GM21526 (cell line): ENCODE measurements around the gene SELENOM.
"Not testable (repeated sequence)": the region's sequence is repeated elsewhere in the genome, so short reads cannot be mapped to it uniquely, and the experiment has no call there.

Experiments
- ATAC-seq: cut with Tn5 transposase; IDR thresholded peaks from one replicate; pipeline ENCODE4 v1.9.1; 2021; ENCODE audit warnings: moderate library complexity; ENCODE audit not compliant: unreplicated experiment, low FRiP score

The SELENOM gene

DNA sequence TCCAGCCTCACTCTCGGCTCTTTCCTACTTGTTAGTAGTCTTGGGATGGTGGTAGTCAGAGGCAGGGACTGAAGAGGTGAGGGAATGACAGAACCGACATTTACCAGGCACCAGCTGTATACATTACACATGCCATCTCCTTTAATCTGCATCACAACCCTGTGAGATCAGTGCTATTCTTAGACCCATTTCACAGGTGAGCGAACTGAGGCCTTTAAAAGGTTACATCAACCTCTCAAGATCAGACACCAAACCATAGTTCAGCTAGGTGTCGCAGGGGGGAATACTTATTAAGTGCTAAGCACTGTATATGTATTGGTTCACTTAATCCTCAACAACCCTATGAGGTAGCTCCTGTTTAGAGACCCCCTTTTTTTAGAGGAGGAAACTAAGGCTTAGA lies 27.3 kb upstream of the SELENOM start:
- no peak for ATAC-seq

DNA sequence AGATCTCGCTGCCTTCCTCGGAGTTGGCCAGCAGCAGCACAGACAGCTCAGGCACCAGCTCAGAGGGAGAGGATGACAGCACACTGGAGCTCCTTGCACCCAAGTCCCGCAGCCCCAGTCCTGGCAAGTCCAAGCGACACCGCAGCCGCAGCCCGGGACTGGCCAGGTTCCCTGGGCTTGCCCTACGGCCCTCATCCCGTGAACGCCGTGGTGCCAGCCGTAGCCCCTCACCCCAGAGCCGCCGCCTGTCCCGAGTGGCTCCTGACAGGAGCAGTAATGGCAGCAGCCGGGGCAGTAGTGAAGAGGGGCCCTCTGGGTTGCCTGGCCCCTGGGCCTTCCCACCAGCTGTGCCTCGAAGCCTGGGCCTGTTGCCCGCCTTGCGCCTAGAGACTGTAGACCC lies 26.5 kb upstream of the SELENOM start:
- no peak for ATAC-seq

DNA sequence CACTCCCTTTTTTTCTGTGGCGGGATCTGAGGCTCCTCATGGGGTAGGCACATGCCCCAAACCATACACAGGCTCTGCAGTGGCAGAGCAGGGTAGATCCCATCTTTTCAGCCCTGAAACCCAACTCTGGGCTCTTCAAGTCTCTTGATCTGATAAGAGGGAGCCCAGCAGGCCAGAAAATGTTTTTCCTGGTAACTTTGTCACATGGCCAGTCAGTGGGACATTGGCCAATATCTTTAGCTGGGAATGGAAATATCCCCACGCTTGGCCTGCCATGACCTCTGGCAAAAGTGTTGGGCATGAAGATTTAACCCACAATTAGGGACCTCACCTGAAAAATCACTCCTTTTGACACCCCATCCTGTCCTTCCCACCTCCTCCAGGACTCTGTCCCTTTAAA lies 23.5 kb upstream of the SELENOM start:
- no peak for ATAC-seq

- no peak for ATAC-seq
Observed at GRCh38 chr22:31128156-31128555, 20.8 kb upstream of the SELENOM start.

DNA sequence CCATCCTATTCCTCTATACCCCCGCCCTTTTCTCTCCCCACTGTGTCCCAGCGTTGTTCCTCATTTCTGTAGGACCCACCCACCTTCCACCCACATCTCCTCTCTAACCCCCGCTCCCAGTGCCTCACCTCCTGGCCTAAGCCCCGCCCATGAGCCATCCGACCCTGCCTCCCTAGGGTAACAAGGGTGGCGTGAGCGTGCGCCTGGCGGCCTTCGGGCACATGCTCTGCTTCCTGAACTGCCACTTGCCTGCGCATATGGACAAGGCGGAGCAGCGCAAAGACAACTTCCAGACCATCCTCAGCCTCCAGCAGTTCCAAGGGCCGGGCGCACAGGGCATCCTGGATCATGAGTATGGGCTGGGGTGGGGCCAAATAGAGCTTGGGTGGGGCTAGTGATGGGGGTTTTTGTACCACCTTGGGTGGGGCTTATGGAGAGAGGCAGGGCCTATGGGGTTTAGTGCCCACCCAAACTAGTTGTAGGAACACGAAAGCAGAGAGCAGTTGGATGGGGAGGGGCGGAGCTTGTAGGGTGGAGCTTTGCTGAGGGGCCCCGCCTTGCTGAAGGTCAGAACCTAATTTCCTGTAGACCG lies 19.9 kb upstream of the SELENOM start:
- no peak for ATAC-seq

DNA sequence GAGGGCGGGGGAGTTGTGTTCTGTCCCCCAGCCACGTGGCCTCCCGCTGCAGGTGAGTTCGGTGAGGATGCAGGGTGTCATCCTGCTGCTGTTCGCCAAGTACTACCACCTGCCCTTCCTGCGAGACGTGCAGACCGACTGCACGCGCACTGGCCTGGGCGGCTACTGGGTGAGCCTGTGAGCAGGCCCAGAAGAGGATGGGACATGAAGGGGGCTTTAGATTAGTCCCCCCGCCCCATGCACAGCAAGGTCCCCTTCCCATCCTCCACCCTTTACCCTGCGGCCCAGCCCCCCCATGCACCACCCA lies 19.5 kb upstream of the SELENOM start:
- ATAC-seq: no peak

GRCh38 chr22:31126128-31126868 lies 18.9 kb upstream of the SELENOM start:
- no peak for ATAC-seq

DNA sequence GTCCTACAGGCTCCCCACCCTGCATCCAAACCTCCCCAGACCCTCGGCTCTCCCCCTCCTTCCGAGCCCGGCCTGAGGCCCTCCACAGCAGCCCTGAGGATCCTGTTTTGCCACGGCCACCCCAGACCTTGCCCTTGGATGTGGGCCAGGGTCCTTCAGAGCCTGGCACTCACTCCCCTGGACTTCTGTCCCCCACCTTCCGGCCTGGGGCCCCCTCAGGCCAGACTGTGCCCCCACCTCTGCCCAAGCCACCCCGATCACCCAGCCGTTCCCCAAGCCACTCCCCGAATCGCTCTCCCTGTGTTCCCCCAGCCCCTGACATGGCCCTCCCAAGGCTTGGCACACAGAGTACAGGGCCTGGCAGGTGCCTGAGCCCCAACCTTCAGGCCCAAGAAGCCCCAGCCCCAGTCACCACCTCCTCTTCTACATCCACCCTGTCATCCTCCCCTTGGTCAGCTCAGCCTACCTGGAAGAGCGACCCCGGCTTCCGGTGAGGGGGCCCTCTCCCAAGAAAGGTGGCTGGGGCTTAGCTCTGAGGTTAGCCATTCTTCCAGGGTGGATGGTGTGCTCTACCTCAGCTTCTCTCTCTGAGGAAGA lies 18.3 kb upstream of the SELENOM start:
- ATAC-seq: no peak

- ATAC-seq: no peak
Observed at GRCh38 chr22:31124811-31125465, 17.6 kb upstream of the SELENOM start.

DNA sequence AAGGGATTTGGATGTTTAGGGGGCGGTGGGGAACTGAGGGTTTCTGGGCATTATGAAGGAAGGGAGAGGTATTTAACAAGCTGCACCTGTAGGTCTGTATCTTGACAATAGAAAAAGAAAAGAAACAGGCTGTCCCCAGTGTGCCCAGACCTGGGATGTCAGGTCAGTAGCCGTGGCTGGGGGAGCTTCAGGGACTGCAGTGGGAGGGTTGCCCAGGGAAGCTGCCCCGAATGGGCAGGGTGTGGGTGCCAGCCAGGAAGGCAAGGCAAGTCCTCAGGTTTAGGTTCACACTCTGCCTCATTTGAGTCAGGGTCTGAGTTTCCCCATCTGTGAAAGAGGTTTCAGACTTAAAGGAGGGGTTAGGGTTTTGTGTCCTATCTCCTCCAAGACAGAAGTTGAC lies 16.9 kb upstream of the SELENOM start:
- ATAC-seq: no peak

DNA sequence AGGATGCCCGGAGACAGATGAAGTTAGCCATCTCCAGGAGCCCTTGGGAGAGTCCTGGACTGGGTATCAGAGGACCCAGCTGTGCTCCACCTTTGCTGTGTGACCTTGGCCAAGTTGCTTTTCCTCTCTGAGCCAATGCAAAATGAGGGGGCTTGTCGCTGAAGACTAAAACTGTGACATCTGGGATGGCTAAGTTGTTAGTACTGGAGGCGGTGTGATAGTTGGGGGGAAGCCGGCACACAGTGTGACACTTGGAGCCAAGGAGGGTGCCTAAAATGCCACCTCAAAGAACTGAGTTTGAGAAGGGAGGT lies 15.9 kb upstream of the SELENOM start:
- ATAC-seq: no peak

DNA sequence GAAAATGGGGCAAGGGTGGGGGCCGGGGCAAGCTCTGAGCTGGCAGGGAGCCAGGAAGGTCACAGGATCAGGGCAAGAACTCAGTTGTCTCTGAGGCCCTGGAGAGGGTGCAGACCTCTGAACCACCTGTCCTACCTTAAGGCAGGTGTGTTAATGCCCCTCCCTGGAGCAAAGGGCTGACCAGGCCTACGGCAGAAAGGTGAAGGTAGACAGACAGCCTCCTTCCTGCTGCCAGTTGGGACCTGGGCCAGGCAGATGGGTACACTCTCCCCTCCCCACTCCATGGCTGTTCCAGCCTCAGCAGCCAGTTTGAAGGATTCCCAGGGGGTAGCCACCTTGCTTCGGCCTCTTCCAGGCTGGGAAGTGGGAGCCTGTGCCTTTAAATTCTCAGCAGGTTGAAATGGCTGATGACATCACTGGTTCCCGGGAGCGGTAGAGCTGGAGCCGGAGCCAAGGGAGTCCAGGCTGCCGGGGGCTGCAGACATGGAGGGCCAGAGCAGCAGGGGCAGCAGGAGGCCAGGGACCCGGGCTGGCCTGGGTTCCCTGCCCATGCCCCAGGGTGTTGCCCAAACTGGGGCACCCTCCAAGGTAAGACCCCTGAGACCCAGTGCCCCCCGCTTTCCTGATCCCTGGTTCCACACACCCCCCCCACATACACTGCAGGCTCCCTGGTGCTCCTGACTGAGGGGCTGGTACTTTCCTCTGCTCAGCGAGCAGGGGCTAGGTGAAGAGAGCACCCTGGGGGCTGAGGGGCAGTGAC lies 15.3 kb upstream of the SELENOM start, which contains the start of gene INPP5J:
TSS of gene INPP5J (plus strand) at position 435 of the 760 bp plus-strand sequence. CDS start at position 484, 49 bp downstream.
- ATAC-seq: no peak

DNA sequence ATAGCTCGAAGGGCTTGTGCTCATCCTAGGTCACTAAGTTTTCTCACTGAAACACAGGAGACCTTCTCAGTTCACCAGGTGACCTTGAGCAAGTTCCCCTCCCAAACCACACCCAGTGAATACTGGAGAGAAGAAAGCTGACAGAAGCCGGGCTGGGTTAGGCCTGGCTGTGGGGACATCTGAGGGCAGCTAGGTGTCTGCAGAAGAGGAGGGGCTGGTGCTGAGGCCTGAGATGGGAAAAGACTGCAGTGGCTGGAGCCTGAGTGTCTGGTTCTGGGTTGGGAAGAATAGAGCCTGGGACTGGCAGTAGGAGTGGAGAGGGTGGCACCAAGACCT lies 14.8 kb upstream of the SELENOM start:
- no peak for ATAC-seq

- ATAC-seq: no peak
Observed at GRCh38 chr22:31121403-31121802, 14.0 kb upstream of the SELENOM start.

DNA sequence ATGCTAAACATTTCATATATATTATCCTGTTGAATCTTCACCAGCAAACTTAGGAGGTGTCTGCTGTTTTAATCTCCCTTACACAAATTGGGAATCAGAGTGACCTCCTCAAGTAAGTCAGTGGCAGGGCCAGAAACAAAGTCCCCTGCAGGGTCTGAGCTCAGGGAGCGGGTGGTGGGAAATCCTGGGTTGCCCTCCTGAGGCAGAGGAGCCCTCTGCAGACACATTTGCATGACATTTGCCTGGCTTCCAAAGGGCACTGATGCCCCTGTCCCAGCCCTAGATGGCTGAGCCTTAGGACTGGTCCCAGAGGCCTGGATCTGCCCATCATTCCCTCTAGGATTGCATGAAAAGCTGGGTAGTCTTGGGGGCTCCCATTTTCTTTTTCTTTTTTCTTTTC lies 13.3 kb upstream of the SELENOM start:
- no peak for ATAC-seq

GRCh38 chr22:31120230-31120629 lies 12.9 kb upstream of the SELENOM start:
- ATAC-seq: no peak

DNA sequence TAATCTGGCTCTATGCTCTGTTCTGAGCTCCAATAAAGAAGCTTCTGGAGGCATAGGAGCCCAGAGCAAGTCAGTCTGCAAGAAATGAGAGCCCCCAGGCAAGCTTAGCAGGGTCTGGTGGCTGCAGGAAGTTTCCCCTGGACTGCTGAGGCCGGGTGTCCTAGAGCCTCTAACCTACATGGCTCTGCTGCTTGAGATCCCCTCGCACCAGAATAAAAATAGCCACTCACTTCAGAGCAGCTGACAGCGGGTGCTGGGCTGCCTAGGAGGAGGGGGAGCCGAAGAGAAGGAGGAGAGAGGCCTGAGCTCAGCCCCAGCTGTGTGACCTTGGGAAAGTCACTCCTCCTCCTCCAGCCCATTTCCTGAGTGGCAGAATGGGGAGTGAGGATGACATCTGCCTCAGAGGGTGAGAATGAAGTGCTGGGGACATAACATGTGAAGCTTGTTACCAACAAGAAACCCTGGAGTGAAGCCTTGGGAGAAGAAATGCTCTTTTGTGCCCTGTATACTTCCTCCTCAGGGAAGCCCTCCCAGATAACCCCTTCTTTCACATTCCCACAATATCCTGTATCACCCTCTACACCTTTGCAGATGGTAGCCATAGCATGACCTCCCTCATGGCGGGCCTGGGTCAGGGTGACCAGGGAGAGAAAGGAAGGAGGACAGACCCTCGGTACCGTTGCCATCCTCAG lies 11.8 kb upstream of the SELENOM start:
- ATAC-seq: no peak

GRCh38 chr22:31118046-31118820 lies 10.9 kb upstream of the SELENOM start:
- ATAC-seq: no peak

- not testable (repeated sequence) for ATAC-seq
Observed at GRCh38 chr22:31112547-31113091, 5.3 kb upstream of the SELENOM start.

DNA sequence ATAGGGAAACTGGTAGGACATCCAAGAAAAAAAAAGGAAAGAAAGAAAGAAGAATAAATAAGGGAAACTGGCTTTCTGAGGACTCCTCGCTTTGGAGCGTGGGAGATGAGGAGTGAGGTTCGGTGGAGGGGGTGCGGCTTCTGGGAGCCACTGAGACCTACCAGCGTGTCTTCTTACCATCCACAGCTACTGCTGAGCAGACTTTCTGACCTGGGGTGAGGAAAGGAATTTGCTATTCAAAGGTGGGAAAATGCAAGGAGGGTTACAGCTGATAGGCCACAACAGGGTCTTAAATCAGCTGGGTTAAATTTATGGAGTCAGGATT lies 488 bp upstream of the SELENOM start:
- peak; percentile 26 for ATAC-seq
